Renal cortical epithelial cell (primary cell): ENCODE data around the gene CD7. TPM values are rescaled to one million over a fixed set of nuclear protein-coding genes. Genes with fewer than 3 reads are reported as not detected.

Experiments
- DNase-seq: peaks from one replicate; pipeline ENCODE4 v3.0.0-alpha.2; 2011; ENCODE audit warnings: low read depth
- total RNA-seq: library from RNA; depleted of rRNA; stranded (reverse); fragments of >200 nt; gene quantifications from 2 replicates; pipeline ENCODE4 v1.2.3, GENCODE V29; 2014

Gene CD7
- total RNA-seq, 1 donor from 2014 or later = not detected

- no peak for DNase-seq
These were observed 2.4 kb downstream of the CD7 start for GRCh38 chr17:82314727-82315605.

- no peak for DNase-seq
These were observed 3.2 kb downstream of the CD7 start for GRCh38 chr17:82314012-82314726.

GRCh38 chr17:82313195-82314011 lies 4.0 kb downstream of the CD7 start:
- DNase-seq = no peak

DNA sequence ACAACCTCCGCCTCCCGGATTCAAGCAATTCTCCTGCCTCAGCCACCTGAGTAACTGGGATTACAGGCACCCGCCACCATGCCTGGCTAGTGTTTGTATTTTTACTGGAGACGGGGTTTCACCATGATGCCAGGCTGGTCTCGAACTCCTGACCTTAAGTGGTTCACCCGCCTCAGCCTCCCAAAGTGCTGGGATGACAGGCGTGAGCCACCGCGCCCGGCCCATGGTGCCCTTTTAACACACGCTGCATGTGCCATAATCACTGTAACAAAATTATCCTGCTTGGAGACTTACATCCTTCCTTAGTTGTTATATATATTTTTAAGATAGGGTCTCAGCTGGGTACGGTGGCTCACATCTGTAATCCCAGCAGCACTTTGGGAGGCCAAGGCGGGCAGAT lies 5.4 kb downstream of the CD7 start:
- no peak for DNase-seq

DNA sequence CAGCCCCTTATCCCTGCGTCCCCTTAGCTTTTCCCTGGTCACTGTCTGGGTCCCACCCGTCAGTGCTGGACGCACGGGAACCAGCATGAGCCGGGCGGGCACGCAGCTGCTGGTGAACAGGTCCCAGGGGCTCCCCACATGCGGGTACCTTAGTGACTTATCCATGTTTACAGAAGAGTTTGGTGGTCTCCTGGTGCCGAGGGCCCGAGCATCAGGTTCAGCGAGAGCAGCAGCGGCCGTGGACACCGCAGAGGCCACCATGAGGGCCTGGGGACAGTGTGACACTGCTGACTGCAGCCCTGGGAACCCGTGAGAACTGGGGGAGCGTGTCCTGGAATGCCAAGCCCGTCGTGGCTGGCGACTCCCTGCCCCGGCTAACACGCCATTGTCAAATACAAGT lies 6.5 kb downstream of the CD7 start:
- no peak for DNase-seq

DNA sequence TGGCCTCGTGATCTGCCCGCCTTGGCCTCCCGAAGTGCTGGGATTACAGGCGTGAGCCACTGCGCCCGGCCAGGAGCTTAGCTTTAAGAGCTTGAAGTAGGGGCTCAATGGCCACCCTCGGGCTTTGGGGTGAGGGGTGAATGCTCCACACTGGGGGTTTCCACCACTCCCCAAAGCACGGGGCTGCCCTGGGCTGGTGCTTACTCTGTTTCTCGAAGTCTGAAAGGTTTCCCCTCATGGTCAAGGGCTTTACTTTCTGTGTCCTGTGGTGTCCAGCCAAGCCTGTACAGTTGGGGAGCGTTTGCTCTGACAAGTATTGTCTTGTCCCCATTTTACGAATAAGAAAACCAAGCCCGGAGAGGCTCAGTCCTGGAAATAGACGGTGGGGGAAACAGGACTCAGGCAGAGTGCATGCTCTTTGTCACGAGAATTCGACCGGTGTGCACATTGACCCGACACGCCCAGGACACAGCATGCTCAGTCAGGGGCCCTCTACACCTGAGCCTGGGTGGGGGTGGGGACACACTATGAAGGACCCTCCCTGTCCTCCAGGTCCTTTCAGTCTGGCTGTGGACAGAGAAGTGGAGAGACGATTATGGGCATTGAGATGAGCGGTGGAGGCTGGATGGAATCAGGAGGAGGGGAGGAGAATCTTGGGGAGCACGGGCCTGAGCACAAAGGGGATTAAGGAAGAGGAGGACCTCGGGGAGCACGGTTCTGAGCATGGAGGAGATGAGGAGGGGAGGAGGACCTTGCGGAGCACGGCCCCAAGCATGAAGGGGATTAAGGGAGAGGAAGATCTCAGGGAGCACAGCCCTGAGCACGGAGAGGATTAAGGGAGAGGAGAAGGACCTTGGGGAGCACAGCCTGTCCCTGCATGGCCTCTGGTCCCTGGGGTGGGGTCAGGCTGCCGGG lies 7.5 kb downstream of the CD7 start:
- DNase-seq = no peak

GRCh38 chr17:82305727-82306300 lies 11.6 kb downstream of the CD7 start:
- no peak for DNase-seq

DNA sequence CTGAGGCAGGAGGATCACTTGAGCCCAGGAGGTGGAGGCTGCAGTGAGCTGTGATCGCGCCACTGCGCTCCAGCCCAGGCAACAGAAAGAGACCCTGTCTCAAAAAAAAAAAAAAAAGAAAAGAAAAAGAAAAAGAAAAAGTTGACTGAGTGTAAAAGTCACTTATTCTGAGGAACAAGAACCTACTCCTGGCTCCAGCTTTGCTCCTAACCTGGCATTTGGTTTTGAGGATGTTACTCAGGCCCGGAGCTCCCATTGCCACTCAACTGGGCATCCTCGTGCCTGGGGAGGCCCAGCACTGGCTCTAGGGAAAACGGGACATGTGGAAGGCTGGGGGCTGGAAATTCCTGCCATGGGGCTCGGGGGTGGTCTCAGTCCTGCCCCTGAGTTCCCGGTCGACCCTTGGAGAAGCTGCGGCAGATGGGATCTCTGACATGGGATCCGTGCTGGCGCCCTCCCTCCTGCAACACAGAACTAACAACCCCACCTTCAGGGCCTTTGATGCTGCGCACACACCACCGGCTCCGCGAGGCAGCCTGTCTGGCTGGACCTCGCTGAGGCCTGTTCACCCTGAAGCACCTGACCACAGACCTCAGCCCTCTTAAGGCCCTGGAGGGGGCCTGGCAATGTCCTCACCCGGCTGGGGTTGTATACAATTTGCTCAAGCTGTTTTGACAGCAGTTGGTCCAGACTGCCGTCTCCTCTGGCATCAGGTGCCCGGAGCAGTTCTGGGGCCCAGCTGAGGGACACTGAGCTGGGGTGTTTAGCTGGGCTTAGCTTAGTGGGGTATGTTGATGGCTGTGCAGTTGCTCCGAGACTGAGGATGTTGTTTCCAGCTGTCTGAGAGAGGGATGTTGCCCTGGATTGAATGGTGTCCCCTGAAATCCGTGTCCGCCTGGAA lies 12.3 kb downstream of the CD7 start:
- DNase-seq = no peak

DNA sequence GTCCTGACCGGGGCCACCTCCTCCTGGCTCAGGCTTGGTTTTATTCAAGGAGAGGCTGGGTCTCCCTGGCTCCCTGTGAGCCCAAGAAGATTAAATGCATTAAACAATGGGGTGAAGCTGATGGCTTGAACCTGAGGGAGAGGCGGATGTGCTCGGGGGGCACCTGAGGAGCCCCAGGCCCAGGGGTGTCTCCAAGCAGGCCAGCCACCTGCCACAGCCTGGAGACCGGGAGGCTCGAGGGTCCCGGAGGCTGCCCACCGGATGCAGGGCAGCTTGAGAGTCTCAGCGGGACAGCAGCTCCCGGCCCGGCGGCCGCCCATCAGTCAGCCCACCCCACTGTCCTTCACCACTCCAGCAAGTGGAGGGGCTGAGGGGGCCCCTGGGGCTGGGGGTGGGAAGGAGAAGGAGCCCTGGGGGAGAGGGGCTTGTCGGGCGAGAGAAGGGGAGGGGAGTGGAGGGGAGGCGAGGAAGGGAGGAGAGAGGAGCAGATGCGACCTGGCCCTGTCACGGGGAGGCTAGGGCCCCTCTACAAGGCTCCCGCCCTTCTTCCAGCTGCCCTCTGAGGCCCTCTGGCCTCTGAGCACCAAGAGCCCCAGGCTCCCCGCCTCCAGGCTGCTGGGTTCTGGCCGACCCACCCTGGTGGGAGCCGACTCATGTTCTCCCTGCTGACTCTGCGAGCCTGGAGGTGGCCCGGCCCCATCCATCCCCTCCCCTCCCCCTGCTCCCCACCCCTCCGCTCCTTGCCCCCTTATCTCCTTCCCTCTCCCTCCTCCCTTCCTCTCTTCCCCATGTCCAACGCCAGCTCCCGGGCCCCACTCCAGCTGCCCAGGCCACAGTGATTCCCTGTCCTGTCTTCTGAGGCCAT lies 13.2 kb downstream of the CD7 start:
- no peak for DNase-seq

DNA sequence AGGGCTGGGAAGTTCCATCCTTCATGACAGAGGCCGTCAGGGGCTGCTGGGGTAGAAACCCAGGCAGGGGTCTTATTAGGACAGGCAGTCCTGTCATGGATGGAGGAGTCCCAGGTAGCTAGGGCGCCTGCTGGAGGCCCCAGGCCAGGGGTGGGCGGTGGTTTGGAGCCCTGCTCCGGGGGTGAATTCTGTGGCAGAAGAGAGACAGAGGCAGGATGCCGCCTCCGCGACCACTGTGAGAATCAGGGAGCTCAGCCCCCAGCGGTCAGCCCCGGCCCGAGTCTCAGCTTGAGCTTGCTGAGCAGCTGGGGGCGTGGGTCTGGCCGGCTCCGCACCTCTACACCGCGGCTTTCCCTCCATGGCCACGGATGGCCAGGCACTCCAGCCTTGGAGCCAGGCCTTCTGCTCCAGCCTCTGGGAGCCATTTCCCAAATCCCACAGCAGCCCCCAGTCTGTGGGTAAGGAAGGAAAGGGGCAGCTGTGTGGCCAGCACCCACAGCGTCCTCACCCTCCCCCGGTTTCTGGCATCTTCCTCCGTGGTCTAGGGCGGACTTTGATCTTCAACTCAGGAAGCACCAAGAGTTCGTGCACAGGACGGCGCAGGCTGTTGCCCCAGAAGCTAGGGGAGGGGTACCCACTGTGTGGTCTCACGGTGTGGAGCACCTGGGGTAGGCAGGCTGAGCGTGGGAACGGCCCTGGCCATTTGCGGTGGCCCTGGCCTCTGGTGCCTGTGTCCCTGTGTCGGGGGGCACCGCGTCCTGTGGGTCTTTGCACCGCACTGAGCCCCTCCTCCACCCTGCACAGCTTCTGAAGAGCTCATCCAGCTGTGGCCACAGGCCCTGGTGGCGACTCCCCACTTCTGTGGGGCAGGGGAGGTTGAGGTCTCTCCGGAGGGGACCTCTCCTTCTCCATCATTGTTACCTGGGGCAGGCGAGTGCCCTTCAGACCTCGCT lies 14.1 kb downstream of the CD7 start:
- no peak for DNase-seq

DNA sequence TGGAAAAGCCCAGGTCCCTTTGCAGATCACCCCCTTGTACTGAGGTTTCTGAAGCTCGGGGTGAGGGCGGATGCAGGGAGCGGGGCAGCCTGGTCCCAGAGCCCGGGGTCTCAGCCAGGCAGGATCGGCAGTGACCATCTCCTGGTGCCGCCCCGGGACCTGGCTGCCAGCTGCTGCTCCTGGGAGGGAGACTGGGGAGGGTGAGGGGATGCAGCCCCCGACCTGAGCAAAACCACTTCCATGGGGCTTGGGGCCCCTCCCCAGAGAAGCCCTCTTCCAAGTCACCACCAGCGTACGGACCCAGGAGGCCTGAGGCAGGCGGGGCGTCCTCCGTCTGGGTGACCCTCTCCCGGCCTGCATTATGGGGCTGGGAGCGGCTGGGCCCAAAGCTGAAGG lies 14.8 kb downstream of the CD7 start:
- DNase-seq = no peak

DNA sequence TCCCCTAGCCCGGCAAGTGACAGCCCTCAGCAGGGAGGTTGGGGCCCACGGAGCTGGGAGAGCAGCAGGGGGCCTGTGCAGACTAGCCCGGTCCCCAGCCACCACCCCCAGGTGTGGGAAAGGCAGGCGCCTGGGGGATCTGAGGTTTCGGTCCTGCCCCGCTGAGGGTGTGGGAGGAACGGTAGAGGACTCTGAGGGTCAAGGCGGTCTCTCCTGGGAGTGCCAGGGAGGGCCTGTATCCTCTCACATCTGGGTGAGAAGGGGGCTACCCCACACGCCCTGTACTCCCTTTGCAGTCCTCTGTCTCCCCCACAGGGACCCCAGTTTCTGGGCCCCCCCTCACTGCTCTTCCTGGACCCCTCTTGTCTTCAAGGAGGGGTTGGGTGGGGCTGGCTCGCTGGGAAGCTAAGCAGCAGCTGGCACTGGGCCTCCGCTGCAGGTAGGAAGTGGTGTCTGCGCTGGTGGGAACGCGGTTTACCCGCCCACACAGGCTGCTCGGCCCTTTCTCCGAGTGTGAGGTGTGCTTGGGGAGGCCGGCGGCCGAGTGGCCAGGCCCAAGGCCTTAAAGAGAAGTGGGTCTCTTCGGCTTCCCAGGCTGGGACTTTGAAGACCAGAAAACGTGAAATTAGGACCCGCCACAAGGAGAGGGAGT lies 15.4 kb downstream of the CD7 start:
- no peak for DNase-seq

DNA sequence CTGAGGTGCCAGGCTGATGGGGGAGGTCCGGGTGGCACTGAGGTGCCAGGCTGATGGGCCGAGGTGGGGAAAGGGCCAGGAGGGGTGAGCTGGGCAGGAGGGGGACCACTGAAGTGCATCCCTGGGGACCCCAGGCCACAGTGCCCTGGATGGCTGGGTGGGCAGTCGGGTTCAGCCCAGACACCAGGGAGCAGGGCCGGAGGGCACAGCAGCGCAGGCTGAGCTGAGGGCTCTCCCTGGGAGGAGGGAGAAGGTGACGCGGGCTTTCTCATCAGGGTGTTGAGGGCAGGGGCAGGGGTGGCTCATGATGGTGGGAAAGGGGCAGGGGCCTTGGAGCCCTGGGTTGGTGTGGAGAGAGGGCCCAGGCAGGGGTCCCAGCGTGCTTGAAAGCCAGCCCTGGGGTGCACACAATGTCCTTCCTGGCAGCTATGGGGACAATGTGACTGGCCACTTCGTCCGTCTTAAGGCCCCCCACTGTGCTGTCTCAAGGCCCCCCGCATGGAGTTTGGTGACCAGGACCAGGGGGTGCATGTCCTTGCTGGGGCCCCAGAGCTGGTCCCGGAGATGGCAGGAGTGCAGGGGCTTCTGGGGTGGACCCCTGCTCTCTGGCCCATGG lies 16.0 kb downstream of the CD7 start:
- no peak for DNase-seq

GRCh38 chr17:82300707-82301270 lies 16.6 kb downstream of the CD7 start:
- no peak for DNase-seq

DNA sequence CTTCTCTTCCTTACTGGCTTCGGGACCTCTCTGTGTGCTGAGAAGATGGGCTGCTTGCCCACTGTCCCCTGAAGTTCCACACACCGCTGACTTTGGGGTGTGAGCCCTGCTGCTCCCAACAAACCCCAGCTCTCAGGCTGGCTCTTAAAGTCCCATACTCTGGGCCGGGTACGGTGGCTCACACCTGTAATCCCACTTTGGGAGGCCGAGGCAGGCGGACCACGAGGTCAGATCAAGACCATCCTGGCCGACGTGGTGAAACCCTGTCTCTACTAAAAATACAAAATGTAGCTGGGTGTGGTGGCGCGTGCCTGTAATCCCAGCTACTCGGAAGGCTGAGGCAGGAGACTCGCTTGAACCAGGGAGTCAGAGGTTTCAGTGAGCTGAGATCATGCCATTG lies 17.2 kb downstream of the CD7 start:
- DNase-seq = no peak

DNA sequence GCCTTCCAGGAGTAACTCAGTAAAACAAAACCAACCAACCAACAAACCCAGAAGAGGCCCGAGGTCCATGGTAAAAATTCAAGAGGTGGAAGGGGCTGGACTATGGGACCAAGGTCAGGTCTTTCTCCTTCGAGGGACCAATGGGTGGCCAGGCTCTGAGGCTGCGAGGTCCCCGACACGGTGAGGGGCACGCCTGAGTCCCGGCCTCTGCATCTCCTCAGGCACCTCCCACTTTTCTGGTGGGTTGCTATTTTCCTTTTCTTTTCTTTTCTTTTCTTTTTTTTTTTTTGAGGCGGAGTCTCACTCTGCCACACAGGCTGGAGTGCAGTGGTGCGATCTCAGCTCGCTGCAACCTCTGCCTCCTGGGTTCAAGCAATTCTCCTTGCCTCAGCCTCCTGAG lies 18.0 kb downstream of the CD7 start:
- peak; percentile 49 for DNase-seq
